Ishikawa (cell line): Measurements from ENCODE around the gene PRKCH.

Experiments
- EP300 ChIP-seq: IDR thresholded peaks from 2 replicates; pipeline ENCODE4 v1.6.1; 2012; ENCODE audit warnings: borderline replicate concordance
- TF ChIP-seq, protein P1 (sequence below): IDR thresholded peaks from 2 replicates; pipeline ENCODE4 v1.6.1; 2012; ENCODE audit warnings: low read depth, mild to moderate bottlenecking
- TF ChIP-seq, protein P2 (sequence below): IDR thresholded peaks from 2 replicates; pipeline ENCODE4 v1.6.1; 2012

DNA sequence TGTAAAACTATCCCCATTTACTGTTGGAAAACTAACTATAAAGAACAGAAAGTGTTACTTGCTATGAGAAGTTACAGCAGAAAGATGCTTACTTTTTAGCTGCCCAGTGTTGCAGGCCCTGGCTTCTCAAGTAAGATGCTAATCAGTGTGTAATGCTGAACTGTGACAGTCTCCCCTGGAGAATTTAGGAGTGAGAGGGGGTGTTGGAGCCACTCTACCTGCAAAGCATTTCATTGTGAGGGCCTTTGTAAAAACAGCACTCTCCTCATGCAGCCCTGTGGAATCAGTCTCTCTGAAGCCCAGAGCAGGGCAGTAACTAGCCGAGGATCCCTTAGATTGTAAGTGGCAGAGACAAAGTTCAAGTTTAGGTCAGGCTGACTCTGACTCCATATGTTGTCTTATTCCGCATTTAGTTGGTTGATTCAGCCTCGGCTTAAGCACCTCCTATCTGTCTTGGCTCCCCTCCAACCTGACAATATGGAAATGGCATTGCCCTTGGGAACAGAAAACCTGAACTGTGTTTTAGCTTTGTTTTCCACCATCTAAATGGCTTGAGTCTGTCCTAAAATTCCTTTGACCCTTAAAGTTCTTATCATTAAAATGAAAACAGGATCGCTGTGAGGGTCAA is 141.3 kb downstream of the PRKCH start:
- TF ChIP-seq, protein P1, sequence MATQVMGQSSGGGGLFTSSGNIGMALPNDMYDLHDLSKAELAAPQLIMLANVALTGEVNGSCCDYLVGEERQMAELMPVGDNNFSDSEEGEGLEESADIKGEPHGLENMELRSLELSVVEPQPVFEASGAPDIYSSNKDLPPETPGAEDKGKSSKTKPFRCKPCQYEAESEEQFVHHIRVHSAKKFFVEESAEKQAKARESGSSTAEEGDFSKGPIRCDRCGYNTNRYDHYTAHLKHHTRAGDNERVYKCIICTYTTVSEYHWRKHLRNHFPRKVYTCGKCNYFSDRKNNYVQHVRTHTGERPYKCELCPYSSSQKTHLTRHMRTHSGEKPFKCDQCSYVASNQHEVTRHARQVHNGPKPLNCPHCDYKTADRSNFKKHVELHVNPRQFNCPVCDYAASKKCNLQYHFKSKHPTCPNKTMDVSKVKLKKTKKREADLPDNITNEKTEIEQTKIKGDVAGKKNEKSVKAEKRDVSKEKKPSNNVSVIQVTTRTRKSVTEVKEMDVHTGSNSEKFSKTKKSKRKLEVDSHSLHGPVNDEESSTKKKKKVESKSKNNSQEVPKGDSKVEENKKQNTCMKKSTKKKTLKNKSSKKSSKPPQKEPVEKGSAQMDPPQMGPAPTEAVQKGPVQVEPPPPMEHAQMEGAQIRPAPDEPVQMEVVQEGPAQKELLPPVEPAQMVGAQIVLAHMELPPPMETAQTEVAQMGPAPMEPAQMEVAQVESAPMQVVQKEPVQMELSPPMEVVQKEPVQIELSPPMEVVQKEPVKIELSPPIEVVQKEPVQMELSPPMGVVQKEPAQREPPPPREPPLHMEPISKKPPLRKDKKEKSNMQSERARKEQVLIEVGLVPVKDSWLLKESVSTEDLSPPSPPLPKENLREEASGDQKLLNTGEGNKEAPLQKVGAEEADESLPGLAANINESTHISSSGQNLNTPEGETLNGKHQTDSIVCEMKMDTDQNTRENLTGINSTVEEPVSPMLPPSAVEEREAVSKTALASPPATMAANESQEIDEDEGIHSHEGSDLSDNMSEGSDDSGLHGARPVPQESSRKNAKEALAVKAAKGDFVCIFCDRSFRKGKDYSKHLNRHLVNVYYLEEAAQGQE = no peak
- TF ChIP-seq, protein P2, sequence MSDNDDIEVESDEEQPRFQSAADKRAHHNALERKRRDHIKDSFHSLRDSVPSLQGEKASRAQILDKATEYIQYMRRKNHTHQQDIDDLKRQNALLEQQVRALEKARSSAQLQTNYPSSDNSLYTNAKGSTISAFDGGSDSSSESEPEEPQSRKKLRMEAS = no peak
- TF ChIP-seq EP300 = no peak
